ENCODE results near the gene ESAM. TPM values are rescaled to one million over a fixed set of nuclear protein-coding genes. Genes with fewer than 3 reads are reported as not detected.

ESAM gene
- total RNA-seq, 1 donor from 2014 or later = 490 TPM

DNA sequence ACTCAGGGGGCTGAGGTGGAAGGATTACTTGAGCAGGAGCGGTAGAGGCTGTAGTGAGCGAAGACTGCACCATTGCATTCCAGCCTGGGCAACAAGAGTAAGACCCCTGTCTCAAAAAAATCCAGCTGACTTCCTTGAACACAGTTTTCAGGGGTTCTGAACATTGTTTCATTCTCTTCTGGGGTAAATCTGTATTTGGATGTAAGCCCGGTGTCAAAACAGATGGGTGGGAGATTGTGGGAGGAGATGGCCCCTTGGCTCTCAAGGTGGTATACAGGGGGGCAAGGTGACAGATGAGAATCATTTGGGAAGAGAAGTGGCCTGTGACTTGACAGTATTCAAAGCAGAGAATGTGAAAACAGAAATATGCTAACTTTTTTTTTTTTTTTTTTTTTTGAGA is 4.8 kb downstream of the ESAM start:
- Mint-ChIP-seq H3K4me1 (ENCODE audit: unreplicated experiment) (peaks cover 65% of the 10 kb centered on the region), H3K36me3 (ENCODE audit: low read depth, unreplicated experiment) (peaks cover 67% of the 10 kb centered on the region), H3K4me3 (ENCODE audit: unreplicated experiment) (peak overlapping the region; percentile 98), H3K9me3 (ENCODE audit: unreplicated experiment) (no peaks in the 10 kb centered on the region), H3K27me3 (ENCODE audit: unreplicated experiment) (peaks cover 25% of the 10 kb centered on the region), H3K27ac (ENCODE audit: unreplicated experiment) (peak overlapping the region; percentile 32)
- no peak for DNase-seq (ENCODE audit: low spot score)
- TF ChIP-seq, protein P1, sequence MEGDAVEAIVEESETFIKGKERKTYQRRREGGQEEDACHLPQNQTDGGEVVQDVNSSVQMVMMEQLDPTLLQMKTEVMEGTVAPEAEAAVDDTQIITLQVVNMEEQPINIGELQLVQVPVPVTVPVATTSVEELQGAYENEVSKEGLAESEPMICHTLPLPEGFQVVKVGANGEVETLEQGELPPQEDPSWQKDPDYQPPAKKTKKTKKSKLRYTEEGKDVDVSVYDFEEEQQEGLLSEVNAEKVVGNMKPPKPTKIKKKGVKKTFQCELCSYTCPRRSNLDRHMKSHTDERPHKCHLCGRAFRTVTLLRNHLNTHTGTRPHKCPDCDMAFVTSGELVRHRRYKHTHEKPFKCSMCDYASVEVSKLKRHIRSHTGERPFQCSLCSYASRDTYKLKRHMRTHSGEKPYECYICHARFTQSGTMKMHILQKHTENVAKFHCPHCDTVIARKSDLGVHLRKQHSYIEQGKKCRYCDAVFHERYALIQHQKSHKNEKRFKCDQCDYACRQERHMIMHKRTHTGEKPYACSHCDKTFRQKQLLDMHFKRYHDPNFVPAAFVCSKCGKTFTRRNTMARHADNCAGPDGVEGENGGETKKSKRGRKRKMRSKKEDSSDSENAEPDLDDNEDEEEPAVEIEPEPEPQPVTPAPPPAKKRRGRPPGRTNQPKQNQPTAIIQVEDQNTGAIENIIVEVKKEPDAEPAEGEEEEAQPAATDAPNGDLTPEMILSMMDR (IDR thresholded peaks at IDR 0.05; ENCODE audit: unreplicated experiment) = no peak

DNA sequence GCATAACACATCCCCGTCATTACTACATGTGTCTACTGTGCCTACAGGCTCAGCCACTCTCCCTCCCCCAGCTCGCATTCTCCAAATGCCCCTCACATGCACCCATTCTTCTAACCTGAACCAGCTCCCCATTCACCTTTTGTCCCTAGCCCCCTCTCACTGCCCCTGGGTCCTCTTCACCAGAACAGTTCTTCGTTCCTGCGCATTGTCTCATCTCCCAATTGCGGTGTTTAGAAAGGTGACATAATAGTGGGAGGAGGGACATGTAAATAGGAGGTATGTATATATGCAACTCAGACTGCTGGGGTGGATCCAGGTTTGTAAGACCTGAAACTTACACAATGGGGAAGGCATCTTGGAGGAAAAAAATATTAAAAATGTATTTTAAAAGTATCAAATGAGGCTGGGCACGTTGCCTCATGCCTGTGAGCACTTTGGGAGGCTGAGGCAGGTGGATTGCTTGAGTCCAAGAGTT is 5.3 kb downstream of the ESAM start:
- Mint-ChIP-seq H3K27ac (ENCODE audit: unreplicated experiment) (peak overlapping the region; percentile 83), H3K4me1 (ENCODE audit: unreplicated experiment) (peaks cover 66% of the 10 kb centered on the region), H3K36me3 (ENCODE audit: low read depth, unreplicated experiment) (peaks cover 68% of the 10 kb centered on the region), H3K4me3 (ENCODE audit: unreplicated experiment) (peak overlapping the region; percentile 84), H3K9me3 (ENCODE audit: unreplicated experiment) (no peaks in the 10 kb centered on the region), H3K27me3 (ENCODE audit: unreplicated experiment) (peaks cover 25% of the 10 kb centered on the region)
- no peak for DNase-seq (ENCODE audit: low spot score)
- TF ChIP-seq, protein P1 (IDR thresholded peaks at IDR 0.05; ENCODE audit: unreplicated experiment) = no peak

DNA sequence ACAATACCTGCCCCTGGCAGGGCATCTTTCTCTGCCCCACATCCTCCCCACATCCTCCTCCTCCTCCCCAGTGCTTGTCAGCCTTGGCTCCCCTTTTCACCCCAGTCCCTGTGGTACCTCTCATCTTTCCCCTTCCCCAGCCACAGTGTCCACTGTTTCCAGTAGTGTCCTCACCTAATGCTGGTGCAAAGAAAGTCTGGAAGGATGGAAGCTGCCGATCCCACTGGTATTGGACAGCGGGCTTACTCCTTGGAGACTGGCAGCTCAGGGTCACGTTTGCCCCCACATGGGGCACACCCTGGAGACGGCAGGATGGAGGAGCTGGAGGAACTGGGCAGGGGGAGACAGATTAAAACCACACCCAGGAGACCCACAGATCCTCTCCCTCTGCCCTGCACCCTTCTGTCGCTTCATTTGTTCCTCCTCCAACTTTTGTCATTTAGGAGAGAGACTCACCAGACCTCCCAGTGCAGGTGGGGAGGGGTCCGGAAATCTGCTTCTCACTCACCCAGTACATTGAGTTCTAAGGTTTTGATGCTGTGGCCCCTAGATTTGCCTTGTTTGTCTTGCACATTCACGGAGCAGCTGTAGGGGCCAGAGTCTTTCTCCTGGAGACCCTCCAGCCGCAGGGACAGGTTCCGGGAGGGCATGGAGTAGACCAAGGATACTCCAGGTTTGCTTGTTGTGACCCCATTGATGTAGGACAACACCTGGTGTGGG is 5.9 kb downstream of the ESAM start:
- H3K36me3 Mint-ChIP-seq (ENCODE audit: low read depth, unreplicated experiment) = peaks cover 67% of the 10 kb centered on the region
- H3K4me3 Mint-ChIP-seq (ENCODE audit: unreplicated experiment) = peak overlapping the region; percentile 84
- TF ChIP-seq, protein P1 (IDR thresholded peaks at IDR 0.05; ENCODE audit: unreplicated experiment) = no peak
- peaks cover 22% of the 10 kb centered on the region for H3K27me3 Mint-ChIP-seq (ENCODE audit: unreplicated experiment)
- no peaks in the 10 kb centered on the region for H3K9me3 Mint-ChIP-seq (ENCODE audit: unreplicated experiment)
- H3K4me1 Mint-ChIP-seq (ENCODE audit: unreplicated experiment) = peaks cover 64% of the 10 kb centered on the region
- no peak for DNase-seq (ENCODE audit: low spot score)
- no peak overlapping the region for H3K27ac Mint-ChIP-seq (ENCODE audit: unreplicated experiment)

DNA sequence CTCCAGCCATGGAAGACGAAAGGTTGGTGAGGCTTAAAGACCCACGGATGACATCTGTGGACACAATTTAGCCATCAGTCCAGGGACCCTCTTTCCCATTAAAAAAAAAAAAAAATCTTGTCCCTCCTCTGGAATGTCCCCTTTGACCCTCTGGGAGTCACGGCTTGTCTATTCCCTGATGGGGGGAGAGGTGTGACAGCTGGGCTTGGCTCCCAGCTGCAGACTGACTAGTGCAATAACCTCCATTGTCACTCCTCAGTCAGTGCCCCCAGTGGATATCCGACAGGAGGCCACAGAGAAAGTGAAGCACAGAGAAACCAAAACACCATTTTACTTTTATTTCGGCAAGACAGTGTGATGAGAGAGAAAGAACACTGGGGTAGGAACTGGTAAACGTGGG is 7.4 kb downstream of the ESAM start:
- H3K27ac Mint-ChIP-seq (ENCODE audit: unreplicated experiment) = peak overlapping the region; percentile 58
- H3K9me3 Mint-ChIP-seq (ENCODE audit: unreplicated experiment) = no peaks in the 10 kb centered on the region
- H3K4me3 Mint-ChIP-seq (ENCODE audit: unreplicated experiment) = peak overlapping the region; percentile 76
- H3K36me3 Mint-ChIP-seq (ENCODE audit: low read depth, unreplicated experiment) = peaks cover 65% of the 10 kb centered on the region
- no peak for DNase-seq (ENCODE audit: low spot score)
- H3K4me1 Mint-ChIP-seq (ENCODE audit: unreplicated experiment) = peaks cover 74% of the 10 kb centered on the region
- TF ChIP-seq, protein P1 (IDR thresholded peaks at IDR 0.05; ENCODE audit: unreplicated experiment) = no peak
- H3K27me3 Mint-ChIP-seq (ENCODE audit: unreplicated experiment) = peaks cover 24% of the 10 kb centered on the region

DNA sequence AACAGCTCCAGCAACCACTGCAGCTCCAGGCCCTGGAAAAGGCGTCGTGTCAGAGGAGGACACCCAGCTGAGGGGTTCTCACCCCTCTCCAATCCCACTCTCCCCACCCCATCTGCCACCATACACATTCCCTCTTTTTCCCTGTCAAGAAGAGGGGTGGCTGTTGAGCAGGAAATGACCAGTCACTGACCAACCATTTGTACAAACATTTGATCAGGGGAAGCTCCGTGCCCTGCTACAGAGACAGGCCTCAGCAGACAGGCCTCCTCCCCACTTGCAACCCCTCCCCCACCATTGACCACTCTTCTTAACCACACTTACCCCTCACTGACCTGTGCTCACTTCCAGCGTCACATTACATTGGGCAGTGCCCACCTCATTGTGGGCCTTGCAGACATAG is 7.8 kb downstream of the ESAM start:
- peak overlapping the region; percentile 76 for H3K4me3 Mint-ChIP-seq (ENCODE audit: unreplicated experiment)
- peaks cover 65% of the 10 kb centered on the region for H3K36me3 Mint-ChIP-seq (ENCODE audit: low read depth, unreplicated experiment)
- DNase-seq (ENCODE audit: low spot score) = no peak
- peaks cover 23% of the 10 kb centered on the region for H3K27me3 Mint-ChIP-seq (ENCODE audit: unreplicated experiment)
- no peaks in the 10 kb centered on the region for H3K9me3 Mint-ChIP-seq (ENCODE audit: unreplicated experiment)
- peak overlapping the region; percentile 58 for H3K27ac Mint-ChIP-seq (ENCODE audit: unreplicated experiment)
- H3K4me1 Mint-ChIP-seq (ENCODE audit: unreplicated experiment) = peaks cover 78% of the 10 kb centered on the region
- TF ChIP-seq, protein P1 (IDR thresholded peaks at IDR 0.05; ENCODE audit: unreplicated experiment) = no peak
